HG03159 (cell line): ENCODE data around the gene MRAP2.
A peak's percentile ranks its signal among the peaks of the same experiment; 100 is the strongest.

Source experiments
- ATAC-seq: cut with Tn5 transposase; IDR thresholded peaks from one replicate; pipeline ENCODE4 v1.9.1; 2021; ENCODE audit warnings: mild to moderate bottlenecking, moderate library complexity; ENCODE audit not compliant: unreplicated experiment

The MRAP2 gene

GRCh38 chr6:84033523-84034451 lies at the start of gene MRAP2:
TSS of gene MRAP2 (plus strand) at chr6:84033772. CDS start at chr6:84055319, 21,547 bp downstream.
- ATAC-seq: peak; percentile 52

GRCh38 chr6:83984411-83984810 lies 49.2 kb upstream of the MRAP2 start:
- ATAC-seq: no peak

- ATAC-seq: no peak
Observed at GRCh38 chr6:83985308-83985713, 48.3 kb upstream of the MRAP2 start.

GRCh38 chr6:83985715-83986114 lies 47.9 kb upstream of the MRAP2 start:
- ATAC-seq: no peak

GRCh38 chr6:83998021-83998584 lies 35.5 kb upstream of the MRAP2 start:
- no peak for ATAC-seq

- no peak for ATAC-seq
Observed at GRCh38 chr6:84001119-84001518, 32.5 kb upstream of the MRAP2 start.

- ATAC-seq: no peak
Observed at GRCh38 chr6:84002226-84002625, 31.3 kb upstream of the MRAP2 start.

GRCh38 chr6:84003131-84003530 lies 30.4 kb upstream of the MRAP2 start:
- no peak for ATAC-seq

- no peak for ATAC-seq
Observed at GRCh38 chr6:84003654-84004053, 29.9 kb upstream of the MRAP2 start.

GRCh38 chr6:84007871-84008270 lies 25.7 kb upstream of the MRAP2 start:
- no peak for ATAC-seq

- ATAC-seq: no peak
Observed at GRCh38 chr6:84013354-84013753, 20.2 kb upstream of the MRAP2 start.

GRCh38 chr6:84013931-84014330 lies 19.6 kb upstream of the MRAP2 start:
- ATAC-seq: no peak

GRCh38 chr6:84016029-84016428 lies 17.5 kb upstream of the MRAP2 start:
- no peak for ATAC-seq

- peak; percentile 65 for ATAC-seq
Observed at GRCh38 chr6:84017709-84018452, 15.7 kb upstream of the MRAP2 start.

- no peak for ATAC-seq
Observed at GRCh38 chr6:84018453-84019061, 15.0 kb upstream of the MRAP2 start.

GRCh38 chr6:84019141-84019841 lies 14.3 kb upstream of the MRAP2 start:
- no peak for ATAC-seq

GRCh38 chr6:84019842-84020211 lies 13.7 kb upstream of the MRAP2 start:
- no peak for ATAC-seq

- ATAC-seq: no peak
Observed at GRCh38 chr6:84021625-84022024, 11.9 kb upstream of the MRAP2 start.

GRCh38 chr6:84026721-84027164 lies 6.8 kb upstream of the MRAP2 start:
- no peak for ATAC-seq

GRCh38 chr6:84027340-84028181 lies 6.0 kb upstream of the MRAP2 start:
- no peak for ATAC-seq
